Gastroesophageal sphincter (tissue), 3 donors: ENCODE measurements around the gene ARHGEF19.

Experiments
- EP300 ChIP-seq: sonication (generic); formaldehyde crosslinking; IDR thresholded peaks from one replicate; pipeline ENCODE4 v1.6.1; 2017; ENCODE audit warnings: antibody characterized with exemption, mild to moderate bottlenecking
- POLR2AphosphoS5 ChIP-seq: sonication (generic); formaldehyde crosslinking; IDR thresholded peaks from one replicate; pipeline ENCODE4 v1.6.1; 2017; ENCODE audit warnings: antibody characterized with exemption
- TF ChIP-seq, protein P1 (sequence below), 4 experiments: fragments of 200-600 bp in 2 of 4; fragments of 450-650 bp in 2 of 4; sonication (generic) in 1 of 4; IDR thresholded peaks; one replicate each; pipeline ENCODE4 v1.5.1; 2017 to 2019; ENCODE audit warnings: antibody characterized with exemption in 4 of 4, mild to moderate bottlenecking in 2 of 4, moderate library complexity in 2 of 4

DNA sequence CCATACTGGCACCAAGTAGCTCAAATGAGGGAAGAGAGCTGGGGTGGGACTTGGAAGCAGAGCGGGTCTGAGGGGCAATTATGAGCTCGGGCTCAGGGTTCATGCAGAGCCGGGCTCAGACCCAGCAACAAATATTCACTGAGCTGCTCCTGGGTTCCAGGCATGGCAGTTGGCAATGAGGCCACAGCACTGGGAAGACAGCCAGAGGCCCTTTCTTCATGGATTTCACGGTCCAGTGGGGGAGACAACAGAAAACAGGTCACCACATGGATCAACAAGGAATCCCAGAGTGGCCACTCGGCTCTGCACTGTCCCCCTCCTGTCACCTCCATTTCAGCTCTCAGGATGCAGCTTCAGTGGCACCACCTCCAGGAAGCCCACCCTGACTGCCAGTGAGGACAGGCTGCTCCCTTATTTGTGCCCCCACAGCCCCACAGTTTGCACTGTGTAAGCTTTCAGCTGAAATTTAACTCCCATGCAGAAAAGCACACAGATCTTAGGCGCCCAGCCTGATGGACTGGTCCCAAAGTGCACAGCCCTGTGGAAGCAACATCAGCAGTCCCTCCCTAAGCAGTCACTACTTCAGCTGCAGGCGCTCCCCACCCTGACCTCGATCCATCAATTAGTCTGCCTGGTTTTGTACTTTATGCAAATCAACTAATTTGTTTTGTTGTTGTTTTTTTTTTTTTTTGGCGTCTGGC, 22.4 kb downstream of the ARHGEF19 start:
- TF ChIP-seq, protein P1, sequence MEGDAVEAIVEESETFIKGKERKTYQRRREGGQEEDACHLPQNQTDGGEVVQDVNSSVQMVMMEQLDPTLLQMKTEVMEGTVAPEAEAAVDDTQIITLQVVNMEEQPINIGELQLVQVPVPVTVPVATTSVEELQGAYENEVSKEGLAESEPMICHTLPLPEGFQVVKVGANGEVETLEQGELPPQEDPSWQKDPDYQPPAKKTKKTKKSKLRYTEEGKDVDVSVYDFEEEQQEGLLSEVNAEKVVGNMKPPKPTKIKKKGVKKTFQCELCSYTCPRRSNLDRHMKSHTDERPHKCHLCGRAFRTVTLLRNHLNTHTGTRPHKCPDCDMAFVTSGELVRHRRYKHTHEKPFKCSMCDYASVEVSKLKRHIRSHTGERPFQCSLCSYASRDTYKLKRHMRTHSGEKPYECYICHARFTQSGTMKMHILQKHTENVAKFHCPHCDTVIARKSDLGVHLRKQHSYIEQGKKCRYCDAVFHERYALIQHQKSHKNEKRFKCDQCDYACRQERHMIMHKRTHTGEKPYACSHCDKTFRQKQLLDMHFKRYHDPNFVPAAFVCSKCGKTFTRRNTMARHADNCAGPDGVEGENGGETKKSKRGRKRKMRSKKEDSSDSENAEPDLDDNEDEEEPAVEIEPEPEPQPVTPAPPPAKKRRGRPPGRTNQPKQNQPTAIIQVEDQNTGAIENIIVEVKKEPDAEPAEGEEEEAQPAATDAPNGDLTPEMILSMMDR (IDR thresholded peaks at IDR 0.05): no peak
- TF ChIP-seq POLR2AphosphoS5: no peak
- TF ChIP-seq EP300: no peak
